PC-9 (cell line): ENCODE data around the gene LRRFIP1.

Experiments
- EZH2 ChIP-seq: fragments of 200-600 bp; sonication (generic); IDR thresholded peaks from 2 replicates; pipeline ENCODE4 v1.8.0; 2017; ENCODE audit warnings: antibody characterized with exemption, low read depth
- TF ChIP-seq, protein P1 (sequence below): fragments of 200-600 bp; sonication (generic); conservative IDR thresholded peaks from 2 replicates; pipeline ENCODE4 v1.6.1; 2017; ENCODE audit warnings: mixed run types, antibody characterized with exemption, mild to moderate bottlenecking, moderate library complexity

DNA sequence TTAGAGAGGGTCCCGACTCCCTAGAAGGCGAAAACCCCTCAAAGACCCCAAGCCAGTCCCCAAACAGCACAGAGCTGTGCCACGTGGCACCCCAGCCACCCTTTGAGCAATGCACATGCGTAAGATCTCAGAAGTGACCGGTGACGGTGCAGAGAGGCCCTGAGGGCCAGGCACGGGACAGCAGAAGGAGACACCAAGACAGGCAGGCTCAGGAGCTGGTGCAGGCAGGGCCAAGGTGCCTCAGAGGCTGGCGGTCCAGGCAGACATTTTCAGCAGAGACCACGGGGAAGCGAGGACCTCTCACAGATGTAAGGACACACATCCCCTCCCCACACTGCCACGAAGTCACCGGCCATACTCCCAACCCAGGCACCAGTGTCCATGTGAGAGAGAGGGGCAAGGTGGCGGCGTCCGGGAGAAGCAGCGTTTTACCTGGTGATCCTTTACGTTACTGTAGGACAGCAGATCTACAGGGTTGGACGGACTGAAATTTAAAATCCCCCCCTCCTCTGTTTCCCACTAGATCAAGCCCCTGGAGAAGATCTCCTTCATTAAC is 34.9 kb upstream of the LRRFIP1 start:
- TF ChIP-seq, protein P1, sequence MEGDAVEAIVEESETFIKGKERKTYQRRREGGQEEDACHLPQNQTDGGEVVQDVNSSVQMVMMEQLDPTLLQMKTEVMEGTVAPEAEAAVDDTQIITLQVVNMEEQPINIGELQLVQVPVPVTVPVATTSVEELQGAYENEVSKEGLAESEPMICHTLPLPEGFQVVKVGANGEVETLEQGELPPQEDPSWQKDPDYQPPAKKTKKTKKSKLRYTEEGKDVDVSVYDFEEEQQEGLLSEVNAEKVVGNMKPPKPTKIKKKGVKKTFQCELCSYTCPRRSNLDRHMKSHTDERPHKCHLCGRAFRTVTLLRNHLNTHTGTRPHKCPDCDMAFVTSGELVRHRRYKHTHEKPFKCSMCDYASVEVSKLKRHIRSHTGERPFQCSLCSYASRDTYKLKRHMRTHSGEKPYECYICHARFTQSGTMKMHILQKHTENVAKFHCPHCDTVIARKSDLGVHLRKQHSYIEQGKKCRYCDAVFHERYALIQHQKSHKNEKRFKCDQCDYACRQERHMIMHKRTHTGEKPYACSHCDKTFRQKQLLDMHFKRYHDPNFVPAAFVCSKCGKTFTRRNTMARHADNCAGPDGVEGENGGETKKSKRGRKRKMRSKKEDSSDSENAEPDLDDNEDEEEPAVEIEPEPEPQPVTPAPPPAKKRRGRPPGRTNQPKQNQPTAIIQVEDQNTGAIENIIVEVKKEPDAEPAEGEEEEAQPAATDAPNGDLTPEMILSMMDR, result no peak
- TF ChIP-seq EZH2, result no peak
